Upper lobe of left lung (tissue), 4 donors: Measurements from ENCODE around the gene ZNF750.

Experiments
- CTCF ChIP-seq, 6 experiments: fragments of 450-650 bp in 4 of 6; fragments of 200-600 bp in 2 of 6; sonication (generic) in 2 of 6; IDR thresholded peaks; one replicate each; pipeline ENCODE4 v1.5.1; 2016 to 2019; ENCODE audit warnings: antibody characterized with exemption in 6 of 6
- EP300 ChIP-seq, 4 donors: sonication (generic); formaldehyde crosslinking; IDR thresholded peaks; one replicate each; pipeline ENCODE4 v1.5.1; 2017; ENCODE audit warnings: antibody characterized with exemption in 4 of 4, control low read depth in 2 of 4
- POLR2A ChIP-seq, 4 donors: fragments of 450-650 bp; IDR thresholded peaks; one replicate each; pipeline ENCODE4 v1.5.1; 2016 to 2017; ENCODE audit warnings: antibody characterized with exemption in 4 of 4, mild to moderate bottlenecking in 2 of 4
- POLR2AphosphoS5 ChIP-seq, 2 donors: sonication (generic); formaldehyde crosslinking; IDR thresholded peaks; one replicate each; pipeline ENCODE4 v1.5.1; 2017; ENCODE audit warnings: antibody characterized with exemption in 2 of 2

- TF ChIP-seq CTCF (IDR thresholded peaks at IDR 0.05) (no peak), POLR2AphosphoS5 (IDR thresholded peaks at IDR 0.05) (peak in 1 of 2 donors; percentile 32), POLR2A (IDR thresholded peaks at IDR 0.05) (peak in 1 of 4 donors; percentile 32), EP300 (IDR thresholded peaks at IDR 0.05) (no peak)
Observed at GRCh38 chr17:82887255-82888164, 47.7 kb upstream of the ZNF750 start.
